Fibroblast of lung (primary cell): ENCODE data around the gene SLC24A3. TPM values are rescaled to one million over a fixed set of nuclear protein-coding genes. Genes with fewer than 3 reads are reported as not detected.

Experiments
- DNase-seq, 2 donors: peaks; one replicate each; pipeline versions ENCODE4 v3.0.0 to v3.0.0-alpha.2; 2010; ENCODE audit warnings: low read depth in 2 of 2
- H2AFZ ChIP-seq: 2 replicates; pipeline ENCODE4 v1.5.1; 2012; ENCODE audit warnings: low read length, control low read depth, inconsistent platforms
- H3K27ac ChIP-seq: 2 replicates; pipeline ENCODE4 v1.5.1; 2011; ENCODE audit warnings: low read length, control low read depth; ENCODE audit not compliant: insufficient read depth
- H3K27me3 ChIP-seq: 2 replicates; pipeline ENCODE4 v1.5.1; 2011; ENCODE audit warnings: mild to moderate bottlenecking, low read length; ENCODE audit not compliant: control insufficient read depth, insufficient read depth
- H3K36me3 ChIP-seq: 2 replicates; pipeline ENCODE4 v1.5.1; 2011; ENCODE audit warnings: low read length; ENCODE audit not compliant: control insufficient read depth, insufficient read depth
- H3K4me1 ChIP-seq: 2 replicates; pipeline ENCODE4 v1.5.1; 2011; ENCODE audit warnings: low read length; ENCODE audit not compliant: control insufficient read depth, insufficient read depth; ENCODE audit errors: extremely low read depth
- H3K4me2 ChIP-seq: 2 replicates; pipeline ENCODE4 v1.5.1; 2011; ENCODE audit warnings: low read length, control low read depth; ENCODE audit not compliant: insufficient read depth; ENCODE audit errors: extremely low read depth
- H3K4me3 ChIP-seq, 4 experiments: fragments of 200-600 bp in 1 of 4; sonication (generic) in 1 of 4; replicated peaks in 1 of 4; 2 replicates each; pipeline ENCODE4 v1.5.1; 2011 to 2016; ENCODE audit warnings: low read length in 4 of 4, low read depth in 3 of 4, mild to moderate bottlenecking in 3 of 4, control low read depth in 2 of 4, inconsistent platforms in 1 of 4, mixed read lengths in 1 of 4; ENCODE audit not compliant: insufficient read depth in 1 of 4; ENCODE audit errors: control extremely low read depth in 1 of 4
- H3K79me2 ChIP-seq: 2 replicates; pipeline ENCODE4 v1.5.1; 2012; ENCODE audit warnings: mild to moderate bottlenecking, low read length, inconsistent platforms; ENCODE audit not compliant: control insufficient read depth, insufficient read depth
- H3K9ac ChIP-seq: 2 replicates; pipeline ENCODE4 v1.5.1; 2011; ENCODE audit warnings: mild to moderate bottlenecking, low read length, control low read depth; ENCODE audit not compliant: insufficient read depth
- H3K9me3 ChIP-seq: 2 replicates; pipeline ENCODE4 v1.5.1; 2012; ENCODE audit warnings: low read depth, low read length; ENCODE audit not compliant: control insufficient read depth, insufficient read depth
- H4K20me1 ChIP-seq: 2 replicates; pipeline ENCODE4 v1.5.1; 2011; ENCODE audit warnings: low read length; ENCODE audit not compliant: control insufficient read depth, insufficient read depth; ENCODE audit errors: extremely low read depth
- CTCF ChIP-seq, 2 donors: IDR thresholded peaks in 1 of 2; conservative IDR thresholded peaks in 1 of 2; 1 replicate in 1 of 2; 2 replicates in 1 of 2; pipeline ENCODE4 v1.5.1; 2011 to 2012; ENCODE audit warnings: low read length in 2 of 2, control low read depth in 1 of 2, inconsistent platforms in 1 of 2, low read depth in 1 of 2, mild to moderate bottlenecking in 1 of 2
- EZH2 ChIP-seq: IDR thresholded peaks from 2 replicates; pipeline ENCODE4 v1.5.1; 2012; ENCODE audit warnings: low read length, control low read depth, mild to moderate bottlenecking; ENCODE audit errors: missing control alignments
- polyA plus RNA-seq, 2 donors: library from polyadenylated mRNA; depleted of rRNA in 1 of 2; stranded (reverse) in 1 of 2; unstranded in 1 of 2; fragments of >200 nt; gene quantifications; 2 replicates each; pipeline ENCODE4 v1.2.1, GENCODE V29; 2011 to 2012; ENCODE audit warnings: missing spikeins in 1 of 2
- total RNA-seq: library from RNA; depleted of rRNA; stranded (reverse); fragments of >200 nt; gene quantifications from 2 replicates; pipeline ENCODE4 v1.2.1, GENCODE V29; 2014

The SLC24A3 gene
- total and polyA plus RNA-seq, 2 donors (not counting 1 experiment from before 2014, with no cell fraction given) = 0.03 to 1.8 TPM

GRCh38 chr20:19406381-19406780, 193.9 kb downstream of the SLC24A3 start:
- DNase-seq = no peak
- no peaks in the 10 kb centered on the region for H3K4me1 ChIP-seq
- H3K36me3 ChIP-seq = no peaks in the 10 kb centered on the region
- H3K79me2 ChIP-seq = no peaks in the 10 kb centered on the region
- H3K9me3 ChIP-seq = no peaks in the 10 kb centered on the region
- H3K4me2 ChIP-seq = no peak overlapping the region
- no peak overlapping the region for H3K9ac ChIP-seq
- no peak overlapping the region for H3K4me3 ChIP-seq
- no peak overlapping the region for H3K27ac ChIP-seq
- TF ChIP-seq CTCF (conservative IDR thresholded peaks at IDR 0.05 in 1 of 2, IDR thresholded peaks at IDR 0.05 in 1 of 2; ENCODE audit: low read depth in 1 of 2, low read length in 2 of 2) = no peak
- TF ChIP-seq EZH2 = no peak
- H2AFZ ChIP-seq = no peak overlapping the region
- H4K20me1 ChIP-seq = no peaks in the 10 kb centered on the region
- no peaks in the 10 kb centered on the region for H3K27me3 ChIP-seq

GRCh38 chr20:19407196-19407595, 194.8 kb downstream of the SLC24A3 start:
- DNase-seq = no peak
- Histone ChIP-seq H2AFZ (no peak overlapping the region), H3K27ac (no peak overlapping the region), H4K20me1 (no peaks in the 10 kb centered on the region), H3K27me3 (no peaks in the 10 kb centered on the region), H3K9ac (no peak overlapping the region), H3K9me3 (no peaks in the 10 kb centered on the region), H3K79me2 (no peaks in the 10 kb centered on the region), H3K4me3 (no peak overlapping the region), H3K36me3 (no peaks in the 10 kb centered on the region), H3K4me2 (no peak overlapping the region), H3K4me1 (no peaks in the 10 kb centered on the region)
- TF ChIP-seq CTCF (conservative IDR thresholded peaks at IDR 0.05 in 1 of 2, IDR thresholded peaks at IDR 0.05 in 1 of 2; ENCODE audit: low read depth in 1 of 2, low read length in 2 of 2) (no peak), EZH2 (no peak)

- DNase-seq = no peak
- Histone ChIP-seq H3K4me2 (no peak overlapping the region), H3K9me3 (no peaks in the 10 kb centered on the region), H3K79me2 (no peaks in the 10 kb centered on the region), H3K4me1 (no peaks in the 10 kb centered on the region), H2AFZ (no peak overlapping the region), H3K4me3 (no peak overlapping the region), H3K27ac (no peak overlapping the region), H3K36me3 (no peaks in the 10 kb centered on the region), H3K9ac (no peak overlapping the region), H4K20me1 (no peaks in the 10 kb centered on the region), H3K27me3 (no peaks in the 10 kb centered on the region)
- TF ChIP-seq CTCF (conservative IDR thresholded peaks at IDR 0.05 in 1 of 2, IDR thresholded peaks at IDR 0.05 in 1 of 2; ENCODE audit: low read depth in 1 of 2, low read length in 2 of 2) (no peak), EZH2 (no peak)
Measured at GRCh38 chr20:19407736-19408135, 195.3 kb downstream of the SLC24A3 start.
